ENCODE results near the gene SUOX. TPM values are rescaled to one million over a fixed set of nuclear protein-coding genes. Genes with fewer than 3 reads are reported as not detected.
"Not testable (repeated sequence)": the region's sequence is repeated elsewhere in the genome, so short reads cannot be mapped to it uniquely, and the experiment has no call there.

The SUOX gene
- total RNA-seq, 1 donor from 2014 or later = 2.1 TPM

GRCh38 chr12:55985341-55985740, 11.7 kb upstream of the SUOX start:
- Histone ChIP-seq H3K36me3 (ENCODE audit: control insufficient read depth, insufficient read depth, low read length) (peaks cover 14% of the 10 kb centered on the region), H3K4me3 (ENCODE audit: low read depth, low read length) (no peak overlapping the region), H3K27me3 (ENCODE audit: control insufficient read depth, insufficient read depth, low read length) (no peaks in the 10 kb centered on the region)
- TF ChIP-seq, protein P1, sequence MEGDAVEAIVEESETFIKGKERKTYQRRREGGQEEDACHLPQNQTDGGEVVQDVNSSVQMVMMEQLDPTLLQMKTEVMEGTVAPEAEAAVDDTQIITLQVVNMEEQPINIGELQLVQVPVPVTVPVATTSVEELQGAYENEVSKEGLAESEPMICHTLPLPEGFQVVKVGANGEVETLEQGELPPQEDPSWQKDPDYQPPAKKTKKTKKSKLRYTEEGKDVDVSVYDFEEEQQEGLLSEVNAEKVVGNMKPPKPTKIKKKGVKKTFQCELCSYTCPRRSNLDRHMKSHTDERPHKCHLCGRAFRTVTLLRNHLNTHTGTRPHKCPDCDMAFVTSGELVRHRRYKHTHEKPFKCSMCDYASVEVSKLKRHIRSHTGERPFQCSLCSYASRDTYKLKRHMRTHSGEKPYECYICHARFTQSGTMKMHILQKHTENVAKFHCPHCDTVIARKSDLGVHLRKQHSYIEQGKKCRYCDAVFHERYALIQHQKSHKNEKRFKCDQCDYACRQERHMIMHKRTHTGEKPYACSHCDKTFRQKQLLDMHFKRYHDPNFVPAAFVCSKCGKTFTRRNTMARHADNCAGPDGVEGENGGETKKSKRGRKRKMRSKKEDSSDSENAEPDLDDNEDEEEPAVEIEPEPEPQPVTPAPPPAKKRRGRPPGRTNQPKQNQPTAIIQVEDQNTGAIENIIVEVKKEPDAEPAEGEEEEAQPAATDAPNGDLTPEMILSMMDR (IDR thresholded peaks at IDR 0.05; ENCODE audit: insufficient read depth, low read length, severe bottlenecking) = no peak
- no peak for FAIRE-seq
- no peak for DNase-seq (ENCODE audit: low read depth)

DNA sequence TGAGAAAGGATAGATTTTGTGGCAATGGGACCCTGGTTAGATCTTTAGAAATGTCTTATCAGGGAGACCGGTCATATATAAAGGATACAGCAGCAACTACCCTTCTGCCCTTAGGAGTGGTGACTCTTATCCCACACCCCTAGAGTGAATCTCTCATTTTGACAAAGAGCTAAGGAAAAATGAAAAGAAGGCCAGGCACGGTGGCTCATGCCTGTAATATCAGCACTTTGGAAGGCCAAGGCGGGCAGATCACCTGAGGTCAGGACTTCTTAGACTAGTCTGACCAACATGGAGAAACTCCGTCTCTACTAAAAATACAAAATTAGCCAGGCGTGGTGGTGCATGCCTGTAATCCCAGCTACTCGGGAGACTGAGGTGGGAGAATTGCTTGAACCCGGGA, 11.1 kb upstream of the SUOX start:
- FAIRE-seq; H3K4me3 ChIP-seq (ENCODE audit: low read depth, low read length); H3K27me3 ChIP-seq (ENCODE audit: control insufficient read depth, insufficient read depth, low read length); DNase-seq (ENCODE audit: low read depth): not testable (repeated sequence)
- H3K36me3 ChIP-seq (ENCODE audit: control insufficient read depth, insufficient read depth, low read length) = peaks cover 17% of the 10 kb centered on the region

DNA sequence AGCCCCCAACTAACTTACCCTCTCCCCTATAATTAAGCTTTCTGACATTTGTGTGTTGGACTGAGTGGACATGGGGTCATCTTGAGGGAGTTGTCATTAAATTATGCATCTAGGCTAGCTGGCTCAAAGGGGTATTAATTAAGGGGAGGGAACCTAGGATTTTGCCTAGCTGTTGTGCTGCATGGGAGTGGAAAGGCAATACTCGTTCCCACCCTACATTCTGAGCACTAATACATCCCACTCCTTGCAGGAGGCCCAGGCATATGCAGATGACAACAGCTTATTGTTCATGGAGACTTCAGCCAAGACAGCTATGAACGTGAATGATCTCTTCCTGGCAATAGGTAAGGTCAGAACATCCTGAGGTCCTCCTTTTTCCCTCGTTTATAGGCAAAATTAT, 6.0 kb upstream of the SUOX start:
- Histone ChIP-seq H3K4me3 (ENCODE audit: low read depth, low read length) (no peak overlapping the region), H3K36me3 (ENCODE audit: control insufficient read depth, insufficient read depth, low read length) (peaks cover 27% of the 10 kb centered on the region), H3K27me3 (ENCODE audit: control insufficient read depth, insufficient read depth, low read length) (no peaks in the 10 kb centered on the region)
- FAIRE-seq (no peak), DNase-seq (ENCODE audit: low read depth) (no peak)
- TF ChIP-seq, protein P1 (IDR thresholded peaks at IDR 0.05; ENCODE audit: insufficient read depth, low read length, severe bottlenecking) = no peak

DNA sequence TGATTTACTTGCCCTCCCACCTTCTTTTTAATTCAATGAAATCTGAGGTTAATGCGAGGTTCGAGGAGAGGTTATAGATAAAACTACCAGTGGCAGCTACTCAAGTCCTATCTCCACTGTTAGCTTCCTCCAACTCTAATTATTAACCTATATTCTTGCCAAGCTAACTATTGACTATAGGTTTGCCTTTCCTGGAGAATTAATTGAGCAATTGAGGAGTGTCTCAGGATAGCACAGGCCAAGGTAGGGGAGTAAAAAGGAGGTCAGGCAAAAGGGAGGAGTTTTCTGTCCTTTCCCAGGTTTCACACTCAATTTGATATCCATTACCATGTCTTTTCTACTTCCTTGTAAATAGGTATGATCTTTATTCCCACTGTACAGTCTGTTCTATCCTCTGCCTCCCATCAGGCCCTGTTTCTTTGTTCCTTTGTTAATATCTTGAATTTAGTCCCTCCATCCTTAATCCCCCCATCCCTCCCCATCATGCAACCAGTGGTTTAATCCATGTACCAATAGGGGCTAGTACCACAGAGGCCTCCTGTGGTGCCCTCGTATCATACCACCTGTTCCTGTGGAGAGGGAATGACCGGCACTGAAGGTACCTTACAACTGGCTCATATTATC, 3.7 kb upstream of the SUOX start:
- TF ChIP-seq, protein P1 (IDR thresholded peaks at IDR 0.05; ENCODE audit: insufficient read depth, low read length, severe bottlenecking) = no peak
- DNase-seq (ENCODE audit: low read depth) = no peak
- no peaks in the 10 kb centered on the region for H3K27me3 ChIP-seq (ENCODE audit: control insufficient read depth, insufficient read depth, low read length)
- peaks cover 22% of the 10 kb centered on the region for H3K36me3 ChIP-seq (ENCODE audit: control insufficient read depth, insufficient read depth, low read length)
- no peak overlapping the region for H3K4me3 ChIP-seq (ENCODE audit: low read depth, low read length)
- no peak for FAIRE-seq

GRCh38 chr12:55995366-55995765, 1.7 kb upstream of the SUOX start:
- H3K36me3 ChIP-seq (ENCODE audit: control insufficient read depth, insufficient read depth, low read length) = peaks cover 18% of the 10 kb centered on the region
- DNase-seq (ENCODE audit: low read depth) (no peak), FAIRE-seq (no peak)
- TF ChIP-seq, protein P1 (IDR thresholded peaks at IDR 0.05; ENCODE audit: insufficient read depth, low read length, severe bottlenecking) = no peak
- no peaks in the 10 kb centered on the region for H3K27me3 ChIP-seq (ENCODE audit: control insufficient read depth, insufficient read depth, low read length)
- no peak overlapping the region for H3K4me3 ChIP-seq (ENCODE audit: low read depth, low read length)

DNA sequence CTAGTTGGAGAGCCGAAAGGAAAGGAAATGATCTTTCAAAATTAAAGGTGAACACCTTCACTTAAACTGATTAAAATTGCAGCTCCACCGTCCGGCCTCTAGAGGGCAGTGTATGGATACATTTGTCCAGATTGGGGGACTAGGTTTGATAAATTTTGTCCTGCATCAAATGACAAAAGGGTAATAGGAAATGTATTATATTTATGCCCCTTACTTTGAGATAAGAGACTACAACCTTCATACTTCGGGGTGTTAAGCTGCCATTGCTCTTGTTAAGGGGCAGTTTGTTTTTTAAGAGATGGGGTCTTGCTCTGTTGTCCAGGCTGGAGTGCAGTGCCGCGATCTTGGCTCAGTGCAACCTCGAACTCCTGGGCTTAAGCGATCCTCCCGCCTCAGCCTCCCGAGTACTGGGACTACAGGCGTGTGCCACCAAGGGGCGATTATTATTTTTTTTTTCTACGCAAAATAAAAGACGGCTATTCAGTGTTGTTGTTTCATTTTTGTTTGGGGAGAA, 818 bp upstream of the SUOX start:
- FAIRE-seq (no peak), DNase-seq (ENCODE audit: low read depth) (peak; percentile 62)
- H3K4me3 ChIP-seq (ENCODE audit: low read depth, low read length) = peak overlapping the region; percentile 50
- no peaks in the 10 kb centered on the region for H3K27me3 ChIP-seq (ENCODE audit: control insufficient read depth, insufficient read depth, low read length)
- peaks cover 12% of the 10 kb centered on the region for H3K36me3 ChIP-seq (ENCODE audit: control insufficient read depth, insufficient read depth, low read length)
- TF ChIP-seq, protein P1 (IDR thresholded peaks at IDR 0.05; ENCODE audit: insufficient read depth, low read length, severe bottlenecking) = peak; percentile 62

Measured in bronchial epithelial cell (primary cell).